Type B pancreatic cell (in vitro differentiated cells): Measurements from ENCODE around the gene B3GNT5. TPM values are rescaled to one million over a fixed set of nuclear protein-coding genes. Genes with fewer than 3 reads are reported as not detected.

Experiments used
- DNase-seq: peaks from one replicate; pipeline ENCODE4 v3.0.0; 2021; ENCODE audit warnings: mixed read lengths; ENCODE audit not compliant: unreplicated experiment; ENCODE audit errors: extremely low spot score
- H3K27ac Mint-ChIP-seq: 2 replicates; pipeline ENCODE4 v1.8.0; 2021; ENCODE audit warnings: mild to moderate bottlenecking, mixed read lengths
- H3K27me3 Mint-ChIP-seq: 2 replicates; pipeline ENCODE4 v1.8.0; 2021; ENCODE audit warnings: mixed read lengths
- H3K36me3 Mint-ChIP-seq: 2 replicates; pipeline ENCODE4 v1.8.0; 2021; ENCODE audit warnings: mixed read lengths
- H3K4me1 Mint-ChIP-seq: one replicate; pipeline ENCODE4 v1.8.0; 2021; ENCODE audit warnings: mixed read lengths; ENCODE audit not compliant: unreplicated experiment
- H3K4me3 Mint-ChIP-seq: 2 replicates; pipeline ENCODE4 v1.8.0; 2021; ENCODE audit warnings: mild to moderate bottlenecking, mixed read lengths
- H3K9me3 Mint-ChIP-seq: 2 replicates; pipeline ENCODE4 v1.8.0; 2021; ENCODE audit warnings: mixed read lengths
- CTCF ChIP-seq: fragments of 200-600 bp; sonication (generic); conservative IDR thresholded peaks from 2 replicates; pipeline ENCODE4 v1.5.0; 2021; ENCODE audit warnings: antibody characterized with exemption, mild to moderate bottlenecking
- total RNA-seq: library from RNA; stranded (reverse); gene quantifications from 2 replicates; pipeline ENCODE4 v1.2.1, GENCODE V29; 2021; ENCODE audit warnings: low replicate concordance

B3GNT5 gene
- total RNA-seq, 1 donor from 2014 or later = 28.7 TPM

GRCh38 chr3:183247011-183247589 is 6.0 kb upstream of the B3GNT5 start:
- H3K4me1 Mint-ChIP-seq = peaks cover 4% of the 10 kb centered on the region
- H3K4me3 Mint-ChIP-seq = no peak overlapping the region
- DNase-seq = no peak
- no peak for TF ChIP-seq CTCF
- no peaks in the 10 kb centered on the region for H3K27me3 Mint-ChIP-seq
- no peaks in the 10 kb centered on the region for H3K36me3 Mint-ChIP-seq
- H3K9me3 Mint-ChIP-seq = peaks cover under 1% of the 10 kb centered on the region
- no peak overlapping the region for H3K27ac Mint-ChIP-seq

GRCh38 chr3:183249006-183249718 is 3.9 kb upstream of the B3GNT5 start:
- DNase-seq = no peak
- no peaks in the 10 kb centered on the region for H3K36me3 Mint-ChIP-seq
- no peaks in the 10 kb centered on the region for H3K27me3 Mint-ChIP-seq
- H3K27ac Mint-ChIP-seq = no peak overlapping the region
- H3K9me3 Mint-ChIP-seq = no peaks in the 10 kb centered on the region
- TF ChIP-seq CTCF = no peak
- H3K4me1 Mint-ChIP-seq = peaks cover 8% of the 10 kb centered on the region
- H3K4me3 Mint-ChIP-seq = no peak overlapping the region

GRCh38 chr3:183252118-183252782 is 803 bp upstream of the B3GNT5 start:
- Mint-ChIP-seq H3K27ac (peak overlapping the region; percentile 90), H3K36me3 (peaks cover 8% of the 10 kb centered on the region), H3K4me1 (peaks cover 27% of the 10 kb centered on the region), H3K27me3 (no peaks in the 10 kb centered on the region), H3K4me3 (peak overlapping the region; percentile 85), H3K9me3 (no peaks in the 10 kb centered on the region)
- no peak for DNase-seq
- TF ChIP-seq CTCF = no peak

- Mint-ChIP-seq H3K4me1 (peaks cover 29% of the 10 kb centered on the region), H3K9me3 (no peaks in the 10 kb centered on the region), H3K36me3 (peaks cover 19% of the 10 kb centered on the region), H3K4me3 (peak overlapping the region; percentile 90), H3K27ac (peak overlapping the region; percentile 90), H3K27me3 (no peaks in the 10 kb centered on the region)
- peak; percentile 77 for DNase-seq
- no peak for TF ChIP-seq CTCF
These were observed 754 bp downstream of the B3GNT5 start for GRCh38 chr3:183253528-183254486.
